H9 (cell line): Measurements from ENCODE around the gene MRPL52. TPM values are rescaled to one million over a fixed set of nuclear protein-coding genes. Genes with fewer than 3 reads are reported as not detected.
A peak's percentile ranks its signal among the peaks of the same experiment; 100 is the strongest.

Experiments
- DNase-seq: peaks from one replicate; pipeline ENCODE4 v3.0.0-alpha.2; 2017
- H2AFZ ChIP-seq: one replicate; pipeline ENCODE4 v1.6.1; 2013; ENCODE audit warnings: mild to moderate bottlenecking, low read length, control low read depth, moderate library complexity
- H2AK5ac ChIP-seq: 2 replicates; pipeline ENCODE4 v1.6.1; 2013; ENCODE audit warnings: low read length, control low read depth, mixed read lengths; ENCODE audit not compliant: insufficient read length
- H2BK120ac ChIP-seq: one replicate; pipeline ENCODE4 v1.6.1; 2013; ENCODE audit warnings: low read depth, mild to moderate bottlenecking, low read length, control low read depth, inconsistent platforms; ENCODE audit not compliant: poor library complexity, severe bottlenecking
- H2BK12ac ChIP-seq: 2 replicates; pipeline ENCODE4 v1.6.1; 2013; ENCODE audit warnings: low read length, control low read depth, mixed read lengths, low read depth; ENCODE audit not compliant: insufficient read length
- H2BK15ac ChIP-seq: 2 replicates; pipeline ENCODE4 v1.6.1; 2013; ENCODE audit warnings: low read depth, low read length, control low read depth
- H2BK20ac ChIP-seq: one replicate; pipeline ENCODE4 v1.6.1; 2013; ENCODE audit warnings: low read depth, mild to moderate bottlenecking, low read length, control low read depth, inconsistent platforms; ENCODE audit not compliant: poor library complexity, severe bottlenecking
- H2BK5ac ChIP-seq: 2 replicates; pipeline ENCODE4 v1.6.1; 2013; ENCODE audit warnings: low read length, control low read depth, mixed read lengths; ENCODE audit not compliant: insufficient read length
- H3K14ac ChIP-seq: 2 replicates; pipeline ENCODE4 v1.6.1; 2013; ENCODE audit warnings: low read length, control low read depth; ENCODE audit not compliant: insufficient read depth
- H3K18ac ChIP-seq: 2 replicates; pipeline ENCODE4 v1.6.1; 2013; ENCODE audit warnings: low read depth, mild to moderate bottlenecking, mixed read lengths, low read length, control low read depth; ENCODE audit not compliant: insufficient read length
- H3K23ac ChIP-seq: 2 replicates; pipeline ENCODE4 v1.6.1; 2013; ENCODE audit warnings: low read length, control low read depth, mixed read lengths, low read depth; ENCODE audit not compliant: insufficient read length
- H3K23me2 ChIP-seq: 2 replicates; pipeline ENCODE4 v1.6.1; 2013; ENCODE audit warnings: low read depth, mild to moderate bottlenecking, mixed read lengths, low read length, control low read depth; ENCODE audit not compliant: insufficient read length, poor library complexity, severe bottlenecking
- H3K27ac ChIP-seq: 2 replicates; pipeline ENCODE4 v1.5.1; 2013; ENCODE audit warnings: low read length, control low read depth, mixed read lengths, low read depth; ENCODE audit not compliant: insufficient read length
- H3K27me3 ChIP-seq: 2 replicates; pipeline ENCODE4 v1.6.1; 2013; ENCODE audit warnings: low read length, control low read depth, inconsistent platforms; ENCODE audit not compliant: insufficient read depth
- H3K4ac ChIP-seq: 2 replicates; pipeline ENCODE4 v1.6.1; 2013; ENCODE audit warnings: low read depth, mild to moderate bottlenecking, control low read depth, inconsistent platforms, low read length, moderate library complexity
- H3K4me1 ChIP-seq: 2 replicates; pipeline ENCODE4 v1.6.1; 2013; ENCODE audit warnings: low read length, control low read depth, inconsistent platforms; ENCODE audit not compliant: insufficient read depth
- H3K4me2 ChIP-seq: 2 replicates; pipeline ENCODE4 v1.6.1; 2013; ENCODE audit warnings: low read length, control low read depth, mixed read lengths; ENCODE audit not compliant: insufficient read length, insufficient read depth
- H3K56ac ChIP-seq: 2 replicates; pipeline ENCODE4 v1.6.1; 2013; ENCODE audit warnings: low read depth, mild to moderate bottlenecking, mixed read lengths, low read length, control low read depth; ENCODE audit not compliant: insufficient read length
- H3K79me1 ChIP-seq: 2 replicates; pipeline ENCODE4 v1.6.1; 2013; ENCODE audit warnings: low read depth, mild to moderate bottlenecking, moderate library complexity, low read length, control low read depth, inconsistent platforms; ENCODE audit not compliant: insufficient read depth, poor library complexity, severe bottlenecking
- H3K79me2 ChIP-seq: 2 replicates; pipeline ENCODE4 v1.6.1; 2013; ENCODE audit warnings: low read length, control low read depth, inconsistent platforms; ENCODE audit not compliant: insufficient read depth
- H3K9ac ChIP-seq: 2 replicates; pipeline ENCODE4 v1.6.1; 2013; ENCODE audit warnings: low read length, control low read depth, mixed read lengths; ENCODE audit not compliant: insufficient read length; ENCODE audit errors: extremely low read depth
- H3K9me3 ChIP-seq: one replicate; pipeline ENCODE4 v1.6.1; 2013; ENCODE audit warnings: low read depth, low read length, inconsistent platforms; ENCODE audit not compliant: control insufficient read depth
- H3T11ph ChIP-seq: one replicate; pipeline ENCODE4 v1.6.1; 2013; ENCODE audit warnings: mild to moderate bottlenecking, low read length, control low read depth, inconsistent platforms
- H4K20me1 ChIP-seq: one replicate; pipeline ENCODE4 v1.6.1; 2013; ENCODE audit not compliant: control insufficient read depth, insufficient read length, insufficient read depth
- H4K5ac ChIP-seq: 2 replicates; pipeline ENCODE4 v1.6.1; 2013; ENCODE audit warnings: low read depth, mild to moderate bottlenecking, mixed read lengths, low read length, control low read depth; ENCODE audit not compliant: insufficient read length
- H4K8ac ChIP-seq: replicated peaks from 2 replicates; pipeline ENCODE4 v1.6.1; 2013; ENCODE audit warnings: low read length, control low read depth, mixed read lengths, low read depth; ENCODE audit not compliant: insufficient read length
- H4K91ac ChIP-seq: 2 replicates; pipeline ENCODE4 v1.6.1; 2013; ENCODE audit warnings: low read depth, mild to moderate bottlenecking, moderate library complexity, mixed read lengths, low read length, control low read depth; ENCODE audit not compliant: insufficient read length
- H3K27ac Mint-ChIP-seq, 3 experiments: 2 replicates in 2 of 3; 3 replicates in 1 of 3; pipeline ENCODE4 v1.8.0; 2020 to 2021; ENCODE audit warnings: mixed read lengths in 3 of 3, mild to moderate bottlenecking in 1 of 3, moderate library complexity in 1 of 3
- H3K27me3 Mint-ChIP-seq: 2 replicates; pipeline ENCODE4 v1.8.0; 2021; ENCODE audit warnings: low read depth, mild to moderate bottlenecking, moderate library complexity, mixed read lengths
- H3K36me3 Mint-ChIP-seq, 3 experiments: 2 replicates in 2 of 3; 3 replicates in 1 of 3; pipeline ENCODE4 v1.8.0; 2020 to 2021; ENCODE audit warnings: low read depth in 3 of 3, mixed read lengths in 3 of 3; ENCODE audit not compliant: insufficient read depth in 1 of 3
- H3K4me1 Mint-ChIP-seq, 2 experiments: 2 replicates each; pipeline ENCODE4 v1.8.0; 2020; ENCODE audit warnings: mixed read lengths in 2 of 2
- H3K4me3 Mint-ChIP-seq, 2 experiments: 2 replicates in 1 of 2; 3 replicates in 1 of 2; pipeline ENCODE4 v1.8.0; 2020 to 2021; ENCODE audit warnings: mild to moderate bottlenecking in 2 of 2, mixed read lengths in 2 of 2, moderate library complexity in 1 of 2
- H3K9me3 Mint-ChIP-seq, 2 experiments: 2 replicates in 1 of 2; 3 replicates in 1 of 2; pipeline ENCODE4 v1.8.0; 2020; ENCODE audit warnings: mild to moderate bottlenecking in 2 of 2, mixed read lengths in 2 of 2, moderate library complexity in 1 of 2
- CTCF ChIP-seq: fragments of 200-600 bp; sonication (generic); conservative IDR thresholded peaks from 3 replicates; pipeline ENCODE4 v1.8.0; 2021; ENCODE audit warnings: antibody characterized with exemption, mild to moderate bottlenecking
- WGBS: extraction: QIAGEN DNeasy Blood & Tissue Kit; methylation state at CpG from one replicate; pipeline ENCODE4 v1.1.7; 2013; ENCODE audit warnings: missing lambda C conversion rate, low lambda C conversion rate, mixed read lengths; ENCODE audit not compliant: insufficient read length; ENCODE audit errors: extremely low coverage; 5-methylcytosine and 5-hydroxymethylcytosine counted together
- total RNA-seq: library from RNA; stranded (reverse); gene quantifications from 2 replicates; pipeline ENCODE4 v1.2.1, GENCODE V29; 2021

MRPL52 gene
- total RNA-seq, 1 experiment from 2014 or later: 190 TPM

- Mint-ChIP-seq H3K9me3 (peaks cover 2 to 3% of the 10 kb centered on the region in 2 experiments; a peak in 3 of 5 replicates), H3K4me3 (no peak overlapping the region), H3K27me3 (peaks cover 2% of the 10 kb centered on the region), H3K36me3 (peaks cover 0 to 4% (median 2%) of the 10 kb centered on the region in 3 experiments; a peak in 3 of 7 replicates), H3K4me1 (peaks cover 17 to 18% of the 10 kb centered on the region in 2 experiments), H3K27ac (peak overlapping the region; percentile 42 to 82 (median 45); a peak in 4 of 7 replicates)
- H3K4me1 ChIP-seq: peaks cover 9% of the 10 kb centered on the region; the same call in 1 of the 2 replicates
- no peak for TF ChIP-seq CTCF
- H4K20me1 ChIP-seq: no peaks in the 10 kb centered on the region
- no peaks in the 10 kb centered on the region for H3K27me3 ChIP-seq
- no peak overlapping the region for H2BK12ac ChIP-seq
- no peak overlapping the region for H2BK120ac ChIP-seq
- no peaks in the 10 kb centered on the region for H3K79me1 ChIP-seq
- no peak overlapping the region for H2AFZ ChIP-seq
- no peak overlapping the region for H3K4ac ChIP-seq
- no peak overlapping the region for H4K5ac ChIP-seq
- H3K18ac ChIP-seq: no peak overlapping the region
- no CpG with 5 or more reads among the region's 5 CpGs for WGBS
- H3K23ac ChIP-seq: no peak overlapping the region
- H2AK5ac ChIP-seq: no peak overlapping the region
- no peaks in the 10 kb centered on the region; the same call in 1 of the 2 replicates for H3K79me2 ChIP-seq
- H3K56ac ChIP-seq: no peak overlapping the region
- no peaks in the 10 kb centered on the region for H3K9me3 ChIP-seq
- H4K8ac ChIP-seq: no peak overlapping the region
- no peak overlapping the region for H3T11ph ChIP-seq
- no peak overlapping the region for H3K27ac ChIP-seq
- no peaks in the 10 kb centered on the region for H3K23me2 ChIP-seq
- no peak overlapping the region for H2BK15ac ChIP-seq
- H2BK5ac ChIP-seq: no peak overlapping the region
- H3K14ac ChIP-seq: no peak overlapping the region
- no peak overlapping the region for H3K9ac ChIP-seq
- H2BK20ac ChIP-seq: no peak overlapping the region
- no peak for DNase-seq
- H3K4me2 ChIP-seq: no peak overlapping the region
- no peak overlapping the region for H4K91ac ChIP-seq
These were observed 32.4 kb upstream of the MRPL52 start for GRCh38 chr14:22797017-22797917.
